Measurements from ENCODE around the gene EFNA2.

DNA sequence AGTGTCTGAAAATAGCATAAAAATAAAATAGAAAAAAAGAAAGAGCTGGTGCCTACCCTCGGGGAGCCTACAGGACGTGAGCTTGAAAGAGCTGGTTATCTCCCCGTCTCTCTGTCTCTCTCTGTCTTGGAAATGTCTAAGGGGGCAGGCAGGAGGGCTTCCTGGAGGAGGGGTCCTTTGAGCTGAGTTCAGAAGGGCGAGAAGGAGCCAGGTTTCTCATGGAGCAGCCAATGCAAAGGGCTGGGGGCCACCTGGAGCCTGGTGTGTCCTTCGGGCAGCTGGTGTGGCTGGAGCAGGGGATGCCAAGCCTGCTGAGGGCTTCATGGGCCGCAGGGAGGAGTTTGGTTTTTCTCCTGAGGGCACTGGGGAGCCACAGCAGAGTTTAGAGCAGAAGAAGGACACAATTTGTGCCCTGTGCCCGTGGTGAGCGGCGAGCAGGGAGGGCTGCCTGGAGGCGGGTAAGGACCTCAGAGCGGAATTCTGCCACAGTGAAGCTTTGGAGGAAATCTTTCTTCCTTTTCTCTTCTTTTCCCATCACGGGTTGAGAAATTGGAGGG, 38.7 kb downstream of the EFNA2 start:
- TF ChIP-seq, protein P1, sequence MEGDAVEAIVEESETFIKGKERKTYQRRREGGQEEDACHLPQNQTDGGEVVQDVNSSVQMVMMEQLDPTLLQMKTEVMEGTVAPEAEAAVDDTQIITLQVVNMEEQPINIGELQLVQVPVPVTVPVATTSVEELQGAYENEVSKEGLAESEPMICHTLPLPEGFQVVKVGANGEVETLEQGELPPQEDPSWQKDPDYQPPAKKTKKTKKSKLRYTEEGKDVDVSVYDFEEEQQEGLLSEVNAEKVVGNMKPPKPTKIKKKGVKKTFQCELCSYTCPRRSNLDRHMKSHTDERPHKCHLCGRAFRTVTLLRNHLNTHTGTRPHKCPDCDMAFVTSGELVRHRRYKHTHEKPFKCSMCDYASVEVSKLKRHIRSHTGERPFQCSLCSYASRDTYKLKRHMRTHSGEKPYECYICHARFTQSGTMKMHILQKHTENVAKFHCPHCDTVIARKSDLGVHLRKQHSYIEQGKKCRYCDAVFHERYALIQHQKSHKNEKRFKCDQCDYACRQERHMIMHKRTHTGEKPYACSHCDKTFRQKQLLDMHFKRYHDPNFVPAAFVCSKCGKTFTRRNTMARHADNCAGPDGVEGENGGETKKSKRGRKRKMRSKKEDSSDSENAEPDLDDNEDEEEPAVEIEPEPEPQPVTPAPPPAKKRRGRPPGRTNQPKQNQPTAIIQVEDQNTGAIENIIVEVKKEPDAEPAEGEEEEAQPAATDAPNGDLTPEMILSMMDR (conservative IDR thresholded peaks at IDR 0.05; ENCODE audit: low read depth in 2 of 2): no peak
- no peak for TF ChIP-seq EZH2phosphoT487 (IDR thresholded peaks at IDR 0.05; ENCODE audit: unreplicated experiment)

Measured in GM23338 (cell line).